Liver (tissue), 3 donors: ENCODE data around the gene UGT1A4.

Experiments
- CTCF ChIP-seq: fragments of 150-350 bp; IDR thresholded peaks from 2 replicates; pipeline ENCODE4 v1.5.1; 2017; ENCODE audit warnings: improper control_type of control experiment, low read depth, low read length; ENCODE audit not compliant: missing input control
- RAD21 ChIP-seq, 2 donors: IDR thresholded peaks; 2 replicates each; pipeline ENCODE4 v1.6.1; 2016; ENCODE audit warnings: antibody characterized with exemption in 2 of 2, mild to moderate bottlenecking in 2 of 2
- donor health status: healthy.
- donor health status: healthy.

- TF ChIP-seq RAD21 (IDR thresholded peaks at IDR 0.05) = peak; percentile 50 to 62
- no peak for TF ChIP-seq CTCF
These were observed 38.0 kb downstream of the UGT1A4 start for GRCh38 chr2:233756429-233757081.
